Fibroblast of skin of scalp (primary cell): Measurements from ENCODE around the gene SNRPN.
"Not testable (repeated sequence)": the region's sequence is repeated elsewhere in the genome, so short reads cannot be mapped to it uniquely, and the experiment has no call there.

Source experiments
- DNase-seq: peaks from one replicate; pipeline ENCODE4 v3.0.0-alpha.2; 2013

SNRPN gene

GRCh38 chr15:24971772-24972171 lies 17.0 kb downstream of the SNRPN start:
- DNase-seq, result no peak

GRCh38 chr15:24972707-24973106 lies 17.9 kb downstream of the SNRPN start:
- not testable (repeated sequence) for DNase-seq

GRCh38 chr15:24976932-24977331 lies 22.1 kb downstream of the SNRPN start:
- no peak for DNase-seq

GRCh38 chr15:24977686-24978085 lies 22.9 kb downstream of the SNRPN start:
- DNase-seq, result no peak

GRCh38 chr15:24985224-24985623 lies 30.4 kb downstream of the SNRPN start:
- DNase-seq, result no peak

- no peak for DNase-seq
Measured at GRCh38 chr15:24986653-24987052, 31.9 kb downstream of the SNRPN start.

GRCh38 chr15:25019434-25019833 lies 64.6 kb downstream of the SNRPN start:
- no peak for DNase-seq

GRCh38 chr15:25022233-25022632 lies 67.4 kb downstream of the SNRPN start:
- no peak for DNase-seq
